ENCODE results near the gene CST9L. TPM values are rescaled to one million over a fixed set of nuclear protein-coding genes. Genes with fewer than 3 reads are reported as not detected.

Gene CST9L
- total RNA-seq, 1 experiment from 2014 or later: not detected

- H3K4me1 ChIP-seq (ENCODE audit: insufficient read depth, low read length): peaks cover 11% of the 10 kb centered on the region
- POLR2A ChIA-PET (ENCODE audit: unreplicated experiment): no interaction called here
- no peak overlapping the region for H3K9ac ChIP-seq (ENCODE audit: low read length)
- H3K9me3 ChIP-seq (ENCODE audit: low read length): no peaks in the 10 kb centered on the region
- no peaks in the 10 kb centered on the region for H3K27me3 ChIP-seq (ENCODE audit: low read length)
- H4K20me1 ChIP-seq (ENCODE audit: low read length): no peaks in the 10 kb centered on the region
- H3K9me2 ChIP-seq (replicated peaks; ENCODE audit: low read length): no peaks in the 10 kb centered on the region
- H3K36me3 ChIP-seq (ENCODE audit: low read depth, low read length): no peaks in the 10 kb centered on the region
- DNase-seq: no peak
- no peak for ATAC-seq
- no peaks in the 10 kb centered on the region for H3F3A ChIP-seq (ENCODE audit: low read length, unreplicated experiment)
- H3K4me3 ChIP-seq (ENCODE audit: low read length): no peak overlapping the region
- no peak overlapping the region for H2AFZ ChIP-seq (ENCODE audit: low read length)
- TF ChIP-seq CTCF (conservative IDR thresholded peaks at IDR 0.05; ENCODE audit: low read depth, low read length): no peak
- TF ChIP-seq EZH2 (IDR thresholded peaks at IDR 0.05; ENCODE audit: low read length, unreplicated experiment): no peak
- TF ChIP-seq EZH2phosphoT487 (IDR thresholded peaks at IDR 0.05; ENCODE audit: borderline replicate concordance, low read length): no peak
- intact Hi-C loops (cut with micrococcal nuclease): no loop called here
- H3K79me2 ChIP-seq (ENCODE audit: low read length): no peaks in the 10 kb centered on the region
- BruUV-seq (replicated peaks): no TSS peak
- no peak overlapping the region for H3K4me2 ChIP-seq (ENCODE audit: low read length)
- CTCF ChIA-PET: no interaction called here
- H3K27ac ChIP-seq (ENCODE audit: low read length): no peak overlapping the region
These were observed 31.8 kb downstream of the CST9L start for GRCh38 chr20:23536328-23536974.

- no peaks in the 10 kb centered on the region for H3K9me2 ChIP-seq (replicated peaks; ENCODE audit: low read length)
- no TSS peak for BruUV-seq (replicated peaks)
- H3K9me3 ChIP-seq (ENCODE audit: low read length): no peaks in the 10 kb centered on the region
- H3K36me3 ChIP-seq (ENCODE audit: low read depth, low read length): no peaks in the 10 kb centered on the region
- intact Hi-C loops (cut with micrococcal nuclease): no loop called here
- H3K4me3 ChIP-seq (ENCODE audit: low read length): no peak overlapping the region
- ATAC-seq (no peak), DNase-seq (no peak)
- H3K27me3 ChIP-seq (ENCODE audit: low read length): no peaks in the 10 kb centered on the region
- no peaks in the 10 kb centered on the region for H4K20me1 ChIP-seq (ENCODE audit: low read length)
- H3K79me2 ChIP-seq (ENCODE audit: low read length): no peaks in the 10 kb centered on the region
- H2AFZ ChIP-seq (ENCODE audit: low read length): no peak overlapping the region
- no peak overlapping the region for H3K9ac ChIP-seq (ENCODE audit: low read length)
- H3F3A ChIP-seq (ENCODE audit: low read length, unreplicated experiment): no peaks in the 10 kb centered on the region
- POLR2A ChIA-PET (ENCODE audit: unreplicated experiment): no interaction called here
- H3K4me1 ChIP-seq (ENCODE audit: insufficient read depth, low read length): no peaks in the 10 kb centered on the region
- H3K27ac ChIP-seq (ENCODE audit: low read length): no peak overlapping the region
- no peak for TF ChIP-seq EZH2phosphoT487 (IDR thresholded peaks at IDR 0.05; ENCODE audit: borderline replicate concordance, low read length)
- TF ChIP-seq EZH2 (IDR thresholded peaks at IDR 0.05; ENCODE audit: low read length, unreplicated experiment): no peak
- TF ChIP-seq CTCF (conservative IDR thresholded peaks at IDR 0.05; ENCODE audit: low read depth, low read length): no peak
- no peak overlapping the region for H3K4me2 ChIP-seq (ENCODE audit: low read length)
- CTCF ChIA-PET: no interaction called here
These were observed 33.3 kb downstream of the CST9L start for GRCh38 chr20:23534801-23535593.

- Histone ChIP-seq H3K79me2 (ENCODE audit: low read length) (no peaks in the 10 kb centered on the region), H3K4me3 (ENCODE audit: low read length) (no peak overlapping the region), H3K27me3 (ENCODE audit: low read length) (no peaks in the 10 kb centered on the region), H3F3A (ENCODE audit: low read length, unreplicated experiment) (no peaks in the 10 kb centered on the region), H3K4me1 (ENCODE audit: insufficient read depth, low read length) (no peaks in the 10 kb centered on the region), H3K27ac (ENCODE audit: low read length) (no peak overlapping the region), H4K20me1 (ENCODE audit: low read length) (no peaks in the 10 kb centered on the region), H3K4me2 (ENCODE audit: low read length) (no peak overlapping the region), H3K36me3 (ENCODE audit: low read depth, low read length) (no peaks in the 10 kb centered on the region), H3K9me3 (ENCODE audit: low read length) (peaks cover 15% of the 10 kb centered on the region), H2AFZ (ENCODE audit: low read length) (no peak overlapping the region), H3K9ac (ENCODE audit: low read length) (no peak overlapping the region), H3K9me2 (replicated peaks; ENCODE audit: low read length) (no peaks in the 10 kb centered on the region)
- ChIA-PET POLR2A (ENCODE audit: unreplicated experiment) (no interaction called here), CTCF (no interaction called here)
- DNase-seq: no peak
- no TSS peak for BruUV-seq (replicated peaks)
- intact Hi-C loops (cut with micrococcal nuclease): no loop called here
- TF ChIP-seq EZH2phosphoT487 (IDR thresholded peaks at IDR 0.05; ENCODE audit: borderline replicate concordance, low read length) (no peak), EZH2 (IDR thresholded peaks at IDR 0.05; ENCODE audit: low read length, unreplicated experiment) (no peak), CTCF (conservative IDR thresholded peaks at IDR 0.05; ENCODE audit: low read depth, low read length) (no peak)
- ATAC-seq: no peak
These were observed 35.1 kb downstream of the CST9L start for GRCh38 chr20:23533161-23533560.

All from PC-3 (cell line).